GM10248 (cell line): Measurements from ENCODE around the gene AGPAT3.

Experiments used
- CTCF ChIA-PET: fragments of 300-600 bp; sonication (Branson Sonifier 250); formaldehyde crosslinking; extraction: SDS; loops from one replicate; lab custom pipeline; 2021; ENCODE audit warnings: antibody characterized with exemption; lab: Yijun Ruan, JAX
- POLR2A ChIA-PET: fragments of 350-650 bp; sonication (Branson Sonifier 250); formaldehyde crosslinking; extraction: SDS; loops from one replicate; lab custom pipeline; 2020; ENCODE audit warnings: antibody characterized with exemption; lab: Yijun Ruan, JAX
- DNase-seq: peaks from one replicate; pipeline ENCODE4 v3.0.0; 2012; ENCODE audit errors: extremely low spot score
- CTCF ChIP-seq: IDR thresholded peaks from 2 replicates; pipeline ENCODE4 v1.5.1; 2012; ENCODE audit warnings: mild to moderate bottlenecking, low read depth; ENCODE audit errors: extremely low read depth, missing control alignments, control extremely low read depth

The AGPAT3 gene

GRCh38 chr21:43958364-43959158 lies 93.5 kb downstream of the AGPAT3 start:
- DNase-seq: no peak
- ChIA-PET POLR2A (no interaction called here), CTCF (interaction anchor here (1.7 kb wide), 1 partner anchor 20 kb away, joined by 5 read pairs; no protein-coding TSS in a partner anchor)
- TF ChIP-seq CTCF: no peak

- no peak for TF ChIP-seq CTCF
- POLR2A ChIA-PET: interaction anchor here (0.6 kb wide), 1 partner anchor 76 kb away, joined by 3 read pairs; no protein-coding TSS in a partner anchor
Measured at GRCh38 chr21:43959231-43960116, 94.5 kb downstream of the AGPAT3 start.

GRCh38 chr21:43961382-43961909 lies 96.4 kb downstream of the AGPAT3 start:
- ChIA-PET POLR2A (interaction anchor here (0.6 kb wide), 1 partner anchor 26 kb away, joined by 3 read pairs; no protein-coding TSS in a partner anchor), CTCF (no interaction called here)
- no peak for DNase-seq
- TF ChIP-seq CTCF: no peak

More at GRCh38 chr21:43959231-43960116, 94.5 kb downstream of the AGPAT3 start:
- CTCF ChIA-PET: interaction anchor here (1.0 to 1.7 kb wide), 2 partner anchors 18 to 21 kb away, joined by 3 to 5 read pairs; no protein-coding TSS in a partner anchor
- no peak for DNase-seq

- POLR2A ChIA-PET: no interaction called here
- TF ChIP-seq CTCF: no peak
- CTCF ChIA-PET: interaction anchor here (1.5 to 2.4 kb wide), 3 partner anchors 9 to 177 kb away, joined by 4 to 8 read pairs (median 5); partner anchors contain the start of gene RRP1
- no peak for DNase-seq
Measured at GRCh38 chr21:43965911-43966585, 101.0 kb downstream of the AGPAT3 start.

GRCh38 chr21:43966946-43967512 lies 102.0 kb downstream of the AGPAT3 start:
- POLR2A ChIA-PET: no interaction called here
- TF ChIP-seq CTCF: no peak
- DNase-seq: no peak
- CTCF ChIA-PET: no interaction called here
